NCI-H146 (cell line): ENCODE results near the gene SLC38A2.
A peak's percentile ranks its signal among the peaks of the same experiment; 100 is the strongest.

Experiments
- DNase-seq: peaks from one replicate; lab custom pipeline; 2025; lab: John Stamatoyannopoulos, UW

Gene SLC38A2

GRCh38 chr12:46391630-46392029, 19.1 kb upstream of the SLC38A2 start:
- no peak for DNase-seq

- DNase-seq: no peak
These were observed 18.3 kb upstream of the SLC38A2 start for GRCh38 chr12:46390881-46391280.

- DNase-seq: no peak
These were observed 17.7 kb upstream of the SLC38A2 start for GRCh38 chr12:46390304-46390703.

- DNase-seq: no peak
These were observed 16.6 kb upstream of the SLC38A2 start for GRCh38 chr12:46389031-46389616.

- no peak for DNase-seq
These were observed 16.0 kb upstream of the SLC38A2 start for GRCh38 chr12:46388427-46389021.

GRCh38 chr12:46387670-46388069, 15.1 kb upstream of the SLC38A2 start:
- DNase-seq: no peak

- no peak for DNase-seq
These were observed 14.5 kb upstream of the SLC38A2 start for GRCh38 chr12:46386877-46387629.

- DNase-seq: no peak
These were observed 13.8 kb upstream of the SLC38A2 start for GRCh38 chr12:46386360-46386867.

GRCh38 chr12:46385438-46385837, 12.9 kb upstream of the SLC38A2 start:
- DNase-seq: no peak

GRCh38 chr12:46384451-46385309, 12.1 kb upstream of the SLC38A2 start:
- no peak for DNase-seq

- DNase-seq: peak; percentile 66
These were observed 11.3 kb upstream of the SLC38A2 start for GRCh38 chr12:46383654-46384450.

GRCh38 chr12:46382964-46383653, 10.5 kb upstream of the SLC38A2 start:
- peak; percentile 93 for DNase-seq

- no peak for DNase-seq
These were observed 9.9 kb upstream of the SLC38A2 start for GRCh38 chr12:46382408-46382963.

GRCh38 chr12:46380881-46381280, 8.3 kb upstream of the SLC38A2 start:
- no peak for DNase-seq

- DNase-seq: no peak
These were observed 7.6 kb upstream of the SLC38A2 start for GRCh38 chr12:46380022-46380796.

- no peak for DNase-seq
These were observed 6.8 kb upstream of the SLC38A2 start for GRCh38 chr12:46379352-46379751.

- DNase-seq: no peak
These were observed 6.0 kb upstream of the SLC38A2 start for GRCh38 chr12:46378530-46378929.

GRCh38 chr12:46377678-46378077, 5.1 kb upstream of the SLC38A2 start:
- DNase-seq: no peak

GRCh38 chr12:46376579-46376978, 4.0 kb upstream of the SLC38A2 start:
- no peak for DNase-seq

- no peak for DNase-seq
These were observed 2.1 kb upstream of the SLC38A2 start for GRCh38 chr12:46374711-46375110.
